GM12878 (cell line): ENCODE results near the gene EFNA2. TPM values are rescaled to one million over a fixed set of nuclear protein-coding genes. Genes with fewer than 3 reads are reported as not detected.

Experiments
- ATAC-seq: fragments of 200-7000 bp; cut with Tn5 transposase; 3 replicates; pipeline ENCODE4 v1.9.1; 2020; ENCODE audit warnings: mild to moderate bottlenecking, moderate library complexity
- BruUV-seq: library from RNA; stranded (reverse); fragments of 400-500 nt; replicated peaks from 2 replicates; lab custom pipeline; 2021; lab: Mats Ljungman, UMichigan
- CTCF ChIA-PET: fragments of 300-600 bp; sonication (Branson Sonifier 250); formaldehyde crosslinking; extraction: SDS; loops from one replicate; lab custom pipeline; 2021; ENCODE audit warnings: inconsistent platforms; lab: Yijun Ruan, JAX
- POLR2A ChIA-PET: fragments of 350-600 bp; formaldehyde crosslinking; extraction: SDS; loops from one replicate; lab custom pipeline; 2021; ENCODE audit warnings: inconsistent platforms; lab: Charles Lee
- RAD21 ChIA-PET: fragments of 300-600 bp; sonication (Branson Sonifier 250); formaldehyde crosslinking; loops from one replicate; lab custom pipeline; 2023; ENCODE audit warnings: antibody characterized with exemption; ENCODE audit not compliant: unreplicated experiment; lab: Charles Lee
- SMC1A ChIA-PET: fragments of 300-600 bp; sonication (Branson Sonifier 250); formaldehyde crosslinking; loops from one replicate; lab custom pipeline; 2023; ENCODE audit not compliant: unreplicated experiment, uncharacterized antibody; lab: Charles Lee
- DNase-seq: peaks from one replicate; pipeline ENCODE4 v3.0.0-alpha.2; 2011; ENCODE audit warnings: low read depth, low spot score
- FAIRE-seq: peaks from 3 replicates; lab custom pipeline; 2011; peaks lifted over from hg19 to GRCh38; lab: Jason Lieb, UNC
- H2AFZ ChIP-seq: 2 replicates; pipeline ENCODE4 v1.6.0; 2011; ENCODE audit warnings: low read depth, low read length, control low read depth; ENCODE audit not compliant: control insufficient read depth
- H3K27ac ChIP-seq: 2 replicates; pipeline ENCODE4 v1.5.1; 2011; ENCODE audit warnings: control low read depth; ENCODE audit not compliant: control insufficient read depth, insufficient read depth
- H3K27me3 ChIP-seq, 2 experiments: replicated peaks in 1 of 2; 2 replicates each; pipeline versions ENCODE4 v1.6.0 to v1.6.1; 2011; ENCODE audit warnings: low read length in 1 of 2; ENCODE audit not compliant: control insufficient read depth in 2 of 2, insufficient read depth in 2 of 2
- H3K36me3 ChIP-seq, 2 experiments: 2 replicates each; pipeline ENCODE4 v1.5.1; 2011; ENCODE audit warnings: low read length in 1 of 2; ENCODE audit not compliant: control insufficient read depth in 2 of 2, insufficient read depth in 2 of 2
- H3K4me1 ChIP-seq: 2 replicates; pipeline ENCODE4 v1.6.1; 2011; ENCODE audit warnings: mild to moderate bottlenecking, low read length, moderate library complexity, mixed read lengths; ENCODE audit not compliant: control insufficient read depth, insufficient read depth
- H3K4me2 ChIP-seq: 2 replicates; pipeline ENCODE4 v1.6.0; 2011; ENCODE audit warnings: control low read depth; ENCODE audit not compliant: control insufficient read depth, insufficient read depth
- H3K4me3 ChIP-seq: fragments of 200-600 bp; sonication (generic); 2 replicates; pipeline ENCODE4 v1.5.1; 2016
- H3K79me2 ChIP-seq: 2 replicates; pipeline ENCODE4 v1.6.0; 2011; ENCODE audit warnings: low read length; ENCODE audit not compliant: control insufficient read depth, insufficient read depth
- H3K9ac ChIP-seq: 2 replicates; pipeline ENCODE4 v1.8.0; 2011; ENCODE audit warnings: low read length, control low read depth, mixed read lengths; ENCODE audit not compliant: control insufficient read depth, insufficient read depth
- H3K9me3 ChIP-seq: replicated peaks from 3 replicates; pipeline ENCODE4 v1.5.1; 2011; ENCODE audit warnings: mild to moderate bottlenecking, low read length; ENCODE audit not compliant: control insufficient read depth, insufficient read depth
- H4K20me1 ChIP-seq: 2 replicates; pipeline ENCODE4 v1.6.0; 2011; ENCODE audit not compliant: control insufficient read depth, insufficient read depth
- ATF7 ChIP-seq: fragments of 450-650 bp; IDR thresholded peaks from 2 replicates; pipeline ENCODE4 v1.6.1; 2016; ENCODE audit warnings: low read depth, mild to moderate bottlenecking
- BHLHE40 ChIP-seq, 2 experiments: fragments of 450-650 bp in 1 of 2; IDR thresholded peaks; 2 replicates each; pipeline ENCODE4 v1.6.1; 2011 to 2017; ENCODE audit warnings: low read depth in 2 of 2, borderline replicate concordance in 1 of 2, improper control_type of control experiment in 1 of 2, low read length in 1 of 2, mild to moderate bottlenecking in 1 of 2
- CBX5 ChIP-seq: sonication (generic); IDR thresholded peaks from 2 replicates; pipeline ENCODE4 v1.6.1; 2016; ENCODE audit warnings: low read depth, moderate library complexity, mild to moderate bottlenecking, inconsistent platforms
- CREM ChIP-seq: IDR thresholded peaks from 2 replicates; pipeline ENCODE4 v1.6.1; 2014; ENCODE audit warnings: antibody characterized with exemption, low read depth
- DPF2 ChIP-seq: fragments of 450-650 bp; IDR thresholded peaks from 2 replicates; pipeline ENCODE4 v1.6.1; 2017; ENCODE audit warnings: mild to moderate bottlenecking
- EED ChIP-seq: sonication (generic); IDR thresholded peaks from 2 replicates; pipeline ENCODE4 v1.6.1; 2016; ENCODE audit warnings: antibody characterized with exemption, low read depth
- EGR1 ChIP-seq, 2 experiments: IDR thresholded peaks; 1 replicate in 1 of 2; 2 replicates in 1 of 2; pipeline ENCODE4 v1.6.1; 2011 to 2012; ENCODE audit warnings: low read depth in 2 of 2, low read length in 2 of 2, borderline replicate concordance in 1 of 2, mild to moderate bottlenecking in 1 of 2, moderate library complexity in 1 of 2
- GABPA ChIP-seq: IDR thresholded peaks from 2 replicates; pipeline ENCODE4 v1.6.1; 2014; ENCODE audit warnings: antibody characterized with exemption, low read depth, mild to moderate bottlenecking, inconsistent platforms
- MEF2A ChIP-seq: IDR thresholded peaks from 2 replicates; pipeline ENCODE4 v1.6.1; 2011; ENCODE audit warnings: low read depth, mild to moderate bottlenecking, low read length, moderate library complexity; ENCODE audit not compliant: insufficient read depth
- NR2F1 ChIP-seq: fragments of 450-650 bp; conservative IDR thresholded peaks from 2 replicates; pipeline ENCODE4 v1.6.1; 2017; ENCODE audit warnings: mild to moderate bottlenecking
- NRF1 ChIP-seq: conservative IDR thresholded peaks from 2 replicates; pipeline ENCODE4 v1.6.1; 2011; ENCODE audit warnings: mild to moderate bottlenecking, low read depth, low read length, improper control_type of control experiment
- PAX5 ChIP-seq: IDR thresholded peaks from 2 replicates; pipeline ENCODE4 v1.6.1; 2011; ENCODE audit warnings: low read depth, low read length, borderline replicate concordance
- RB1 ChIP-seq: fragments of 450-650 bp; formaldehyde crosslinking; IDR thresholded peaks from 2 replicates; pipeline ENCODE4 v1.6.1; 2017; ENCODE audit warnings: mild to moderate bottlenecking, borderline replicate concordance
- RFX5 ChIP-seq: IDR thresholded peaks from 2 replicates; pipeline ENCODE4 v1.6.1; 2011; ENCODE audit warnings: low read depth, low read length, improper control_type of control experiment
- SP1 ChIP-seq: IDR thresholded peaks from one replicate; pipeline ENCODE4 v1.6.1; 2011; ENCODE audit warnings: low read depth, low read length
- SREBF2 ChIP-seq: IDR thresholded peaks from 2 replicates; pipeline ENCODE4 v1.6.1; 2012; ENCODE audit warnings: mild to moderate bottlenecking, low read length
- TARDBP ChIP-seq: IDR thresholded peaks from 2 replicates; pipeline ENCODE4 v1.6.1; 2016; ENCODE audit warnings: borderline replicate concordance
- TBL1XR1 ChIP-seq: IDR thresholded peaks from 2 replicates; pipeline ENCODE4 v1.6.1; 2012; ENCODE audit warnings: low read depth, low read length, improper control_type of control experiment
- TCF12 ChIP-seq: IDR thresholded peaks from 2 replicates; pipeline ENCODE4 v1.6.1; 2011; ENCODE audit warnings: low read depth, mild to moderate bottlenecking, low read length
- YY1 ChIP-seq: IDR thresholded peaks from 2 replicates; pipeline ENCODE4 v1.6.1; 2011; ENCODE audit warnings: low read depth, mild to moderate bottlenecking, low read length
- ZNF217 ChIP-seq: fragments of 450-650 bp; IDR thresholded peaks from 2 replicates; pipeline ENCODE4 v1.6.1; 2017; ENCODE audit warnings: antibody characterized with exemption, mild to moderate bottlenecking
- WGBS: methylation state at CpG from one replicate; pipeline ENCODE4 v1.1.6; 2016; ENCODE audit warnings: low lambda C conversion rate; ENCODE audit not compliant: insufficient replicate concordance, insufficient coverage; ENCODE audit errors: missing lambda C conversion rate; 5-methylcytosine and 5-hydroxymethylcytosine counted together
- in situ Hi-C: fragments of 300-500 bp; cut with MboI; formaldehyde crosslinking; loops from 9 replicates; pipeline ENCODE4 v1.14.3; 2018; ENCODE audit warnings: mixed read lengths
- intact Hi-C: fragments of 100-400 bp; cut with micrococcal nuclease; formaldehyde crosslinking; loops from one replicate; pipeline ENCODE4 v1.14.2; 2022; ENCODE audit not compliant: unreplicated experiment
- polyA plus RNA-seq, 11 experiments: library from polyadenylated mRNA; depleted of rRNA in 4 of 11; unstranded in 6 of 11; stranded (reverse) in 5 of 11; fragments of >200 nt; fragmentation: Nextera tagmentation in 4 of 11; fragmentation: Illumina TruSeq in 1 of 11; extraction: Ambion mirVana in 4 of 11; extraction: Trizol in 1 of 11; gene quantifications; 1 replicate in 1 of 11; 2 replicates in 10 of 11; pipeline versions ENCODE4 v1.2.1 to v1.2.3, GENCODE V29; 2011 to 2016; ENCODE audit warnings: inconsistent platforms in 2 of 11, missing spikeins in 2 of 11, low read depth in 1 of 11
- total RNA-seq, 4 experiments: library from RNA; depleted of rRNA in 3 of 4; stranded (reverse); fragments of >200 nt in 3 of 4; fragmentation: Illumina TruSeq in 1 of 4; extraction: Trizol in 1 of 4; gene quantifications; 2 replicates each; pipeline versions ENCODE4 v1.2.1 to v1.2.3, GENCODE V29; 2013 to 2021
- TF ChIP-seq, protein P1 (sequence below): fragments of 450-650 bp; IDR thresholded peaks from 2 replicates; pipeline ENCODE4 v1.6.1; 2017; ENCODE audit warnings: mild to moderate bottlenecking, low read depth, inconsistent platforms; ENCODE audit not compliant: poor library complexity, severe bottlenecking

The EFNA2 gene
- total and polyA plus RNA-seq, 10 of the 15 experiments (the other 5 are each of a cell fraction or from before 2014, with no cell fraction given): not detected

DNA sequence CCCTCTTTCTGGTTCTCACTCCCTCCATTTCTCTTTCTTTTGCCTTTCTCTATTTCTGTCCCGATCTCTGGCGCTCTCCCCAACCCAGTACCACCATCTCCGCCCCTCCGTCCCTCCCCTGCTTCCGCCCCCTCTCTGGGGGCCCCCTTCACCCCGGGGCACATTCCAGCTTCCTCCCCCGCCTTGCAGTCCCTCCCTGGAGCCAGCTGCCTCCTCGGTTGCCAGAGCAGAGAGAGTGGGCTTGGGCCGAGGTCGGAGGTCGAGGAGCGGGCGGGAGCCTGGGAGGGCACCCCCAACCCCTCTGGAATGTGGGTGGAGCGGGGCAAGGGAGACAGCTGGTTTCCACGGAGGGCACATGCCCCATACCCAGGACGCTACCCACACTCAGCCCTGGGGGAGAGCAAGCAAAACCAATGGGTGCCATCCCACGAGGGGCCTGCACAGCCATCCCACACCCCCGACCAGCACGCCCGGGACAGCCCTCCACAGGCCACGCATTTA, 23.0 kb upstream of the EFNA2 start (continued):
- no peak for TF ChIP-seq CBX5
- TF ChIP-seq EED: peak; percentile 37; the same call in 1 of the 2 replicates
- no peak for TF ChIP-seq RB1
- TF ChIP-seq SREBF2: no peak
- TF ChIP-seq DPF2: no peak

DNA sequence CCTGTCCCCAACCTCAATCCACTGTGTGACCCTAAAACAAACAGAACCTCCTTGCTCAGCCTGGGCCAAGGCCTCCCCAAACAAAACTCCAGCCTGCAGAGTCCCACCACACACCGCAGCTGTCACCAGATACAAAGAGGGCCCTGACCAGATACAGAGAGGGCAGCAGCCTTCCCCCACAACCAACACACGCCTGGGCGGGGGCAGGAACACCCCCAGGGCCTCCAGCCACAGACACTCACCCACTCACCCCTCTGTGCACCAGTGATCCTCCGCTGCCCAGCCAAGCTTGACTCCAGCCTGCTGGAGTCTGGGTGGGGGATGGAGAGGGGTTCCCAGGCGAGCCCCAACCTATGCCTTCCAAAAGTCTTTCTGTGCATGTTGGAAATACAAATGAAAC, 22.5 kb upstream of the EFNA2 start:
- in situ Hi-C loops: loop anchor here (10.0 kb wide), 1 partner anchor 822 kb away; no protein-coding TSS in a partner anchor
- no peak for FAIRE-seq
- peak overlapping the region; percentile 43 for H3K27ac ChIP-seq
- no peaks in the 10 kb centered on the region for H3K36me3 ChIP-seq
- intact Hi-C loops: no loop called here
- H2AFZ ChIP-seq: no peak overlapping the region
- peak overlapping the region; percentile 92; the same call in 1 of the 2 replicates for H3K4me3 ChIP-seq
- H3K4me1 ChIP-seq: peaks cover 60% of the 10 kb centered on the region
- TF ChIP-seq RFX5 (no peak), EGR1 (IDR thresholded peaks at IDR 0.05; ENCODE audit: borderline replicate concordance in 1 of 2, low read depth in 2 of 2, low read length in 2 of 2) (peak in 1 of 2 experiments; percentile 92; a peak in 2 of 3 replicates), TCF12 (0 out of 2 replicates have a peak, but pooled peaks have one; percentile 46), TBL1XR1 (peak; percentile 78; the same call in 1 of the 2 replicates), CREM (peak; percentile 45; the same call in 1 of the 2 replicates), NRF1 (no peak), TARDBP (no peak), PAX5 (peak; percentile 99), BHLHE40 (IDR thresholded peaks at IDR 0.05; ENCODE audit: borderline replicate concordance in 1 of 2, low read depth in 2 of 2, low read length in 1 of 2) (peak; percentile 12 to 59; a peak in 2 of 4 replicates), ZNF217 (no peak), ATF7 (peak; percentile 33; the same call in 1 of the 2 replicates), NR2F1 (peak; percentile 17), GABPA (no peak), SP1 (peak; percentile 36), MEF2A (0 out of 2 replicates have a peak, but pooled peaks have one; percentile 31), YY1 (no peak)
- TF ChIP-seq, protein P1, sequence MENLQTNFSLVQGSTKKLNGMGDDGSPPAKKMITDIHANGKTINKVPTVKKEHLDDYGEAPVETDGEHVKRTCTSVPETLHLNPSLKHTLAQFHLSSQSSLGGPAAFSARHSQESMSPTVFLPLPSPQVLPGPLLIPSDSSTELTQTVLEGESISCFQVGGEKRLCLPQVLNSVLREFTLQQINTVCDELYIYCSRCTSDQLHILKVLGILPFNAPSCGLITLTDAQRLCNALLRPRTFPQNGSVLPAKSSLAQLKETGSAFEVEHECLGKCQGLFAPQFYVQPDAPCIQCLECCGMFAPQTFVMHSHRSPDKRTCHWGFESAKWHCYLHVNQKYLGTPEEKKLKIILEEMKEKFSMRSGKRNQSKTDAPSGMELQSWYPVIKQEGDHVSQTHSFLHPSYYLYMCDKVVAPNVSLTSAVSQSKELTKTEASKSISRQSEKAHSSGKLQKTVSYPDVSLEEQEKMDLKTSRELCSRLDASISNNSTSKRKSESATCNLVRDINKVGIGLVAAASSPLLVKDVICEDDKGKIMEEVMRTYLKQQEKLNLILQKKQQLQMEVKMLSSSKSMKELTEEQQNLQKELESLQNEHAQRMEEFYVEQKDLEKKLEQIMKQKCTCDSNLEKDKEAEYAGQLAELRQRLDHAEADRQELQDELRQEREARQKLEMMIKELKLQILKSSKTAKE: peak; percentile 16
- 12% methylated on average over 5 of the region's 5 CpGs for WGBS
- peak overlapping the region; percentile 97 for H3K4me2 ChIP-seq
- no peaks in the 10 kb centered on the region for H3K27me3 ChIP-seq
- ChIA-PET SMC1A (interaction anchor here (7.3 kb wide), 1 partner anchor 19 kb away, joined by 172 read pairs; the partner anchor contains the start of gene ATP5F1D), POLR2A (interaction anchor here (0.8 to 8.7 kb wide), 5 partner anchors 10 to 196 kb away, joined by 3 to 184 read pairs (median 11); partner anchors contain the start of genes ARHGAP45 and ATP5F1D), CTCF (interaction anchor here (1.5 to 7.2 kb wide), 2 partner anchors 10 to 20 kb away, joined by 11 to 363 read pairs; partner anchors contain the start of gene ATP5F1D), RAD21 (interaction anchor here (3.8 kb wide), 1 partner anchor 19 kb away, joined by 24 read pairs; no protein-coding TSS in a partner anchor)
- BruUV-seq: no TSS peak
- H3K9ac ChIP-seq: no peak overlapping the region
- H4K20me1 ChIP-seq: no peaks in the 10 kb centered on the region
- ATAC-seq: no peak
- DNase-seq: no peak
- H3K9me3 ChIP-seq: no peaks in the 10 kb centered on the region
- H3K79me2 ChIP-seq: peaks cover 31% of the 10 kb centered on the region
